GM23338 (cell line): Measurements from ENCODE around the gene SGCB. TPM values are rescaled to one million over a fixed set of nuclear protein-coding genes. Genes with fewer than 3 reads are reported as not detected.

Experiments
- ATAC-seq: fragments of 200-7000 bp; cut with Tn5 transposase; 3 replicates; pipeline ENCODE4 v1.9.1; 2020
- DNase-seq: peaks from one replicate; pipeline ENCODE4 v3.0.0-alpha.2; 2015; ENCODE audit warnings: low spot score
- H2AFZ ChIP-seq: fragments of 200-600 bp; sonication (generic); 2 replicates; pipeline ENCODE4 v1.8.0; 2016; ENCODE audit warnings: antibody characterized with exemption, mild to moderate bottlenecking, moderate library complexity
- H3F3A ChIP-seq: fragments of 200-600 bp; sonication (generic); replicated peaks from 2 replicates; pipeline ENCODE4 v1.8.0; 2017; ENCODE audit warnings: antibody characterized with exemption, mixed run types, low read depth
- H3K27ac ChIP-seq: fragments of 200-600 bp; sonication (generic); 2 replicates; pipeline ENCODE4 v1.6.1; 2016; ENCODE audit warnings: low read depth
- H3K27me3 ChIP-seq: fragments of 200-600 bp; sonication (generic); 2 replicates; pipeline ENCODE4 v1.8.0; 2016; ENCODE audit warnings: mild to moderate bottlenecking, mixed run types, moderate library complexity; ENCODE audit not compliant: insufficient read depth
- H3K36me3 ChIP-seq: fragments of 200-600 bp; sonication (generic); 2 replicates; pipeline ENCODE4 v1.8.0; 2016; ENCODE audit warnings: mild to moderate bottlenecking; ENCODE audit not compliant: insufficient read depth
- H3K4me1 ChIP-seq: fragments of 200-600 bp; sonication (generic); 2 replicates; pipeline ENCODE4 v1.8.0; 2016; ENCODE audit warnings: mild to moderate bottlenecking, moderate library complexity; ENCODE audit not compliant: insufficient read depth
- H3K4me2 ChIP-seq: fragments of 200-600 bp; sonication (generic); 2 replicates; pipeline ENCODE4 v1.7.1; 2017; ENCODE audit warnings: mixed run types
- H3K4me3 ChIP-seq: fragments of 200-600 bp; sonication (generic); 2 replicates; pipeline ENCODE4 v1.6.1; 2016; ENCODE audit warnings: mixed run types
- H3K79me2 ChIP-seq: fragments of 200-600 bp; sonication (generic); replicated peaks from 2 replicates; pipeline ENCODE4 v1.8.0; 2017; ENCODE audit warnings: mild to moderate bottlenecking; ENCODE audit not compliant: insufficient read depth
- H3K9me2 ChIP-seq: fragments of 200-600 bp; sonication (generic); 2 replicates; pipeline ENCODE4 v1.8.0; 2017; ENCODE audit not compliant: insufficient read depth
- H4K20me1 ChIP-seq: fragments of 200-600 bp; sonication (generic); replicated peaks from 2 replicates; pipeline ENCODE4 v1.8.0; 2017; ENCODE audit warnings: mild to moderate bottlenecking; ENCODE audit not compliant: insufficient read depth
- H3K27ac Mint-ChIP-seq: 2 replicates; pipeline ENCODE4 v1.8.0; 2020; ENCODE audit warnings: inconsistent platforms, mild to moderate bottlenecking, moderate library complexity, mixed read lengths
- H3K27me3 Mint-ChIP-seq: 3 replicates; pipeline ENCODE4 v1.8.0; 2022; ENCODE audit warnings: low read depth, mild to moderate bottlenecking, moderate library complexity, mixed read lengths, inconsistent platforms; ENCODE audit not compliant: insufficient read depth, poor library complexity
- H3K36me3 Mint-ChIP-seq: 3 replicates; pipeline ENCODE4 v1.8.0; 2021; ENCODE audit warnings: low read depth, mild to moderate bottlenecking, inconsistent platforms, moderate library complexity, mixed read lengths
- H3K4me1 Mint-ChIP-seq: 3 replicates; pipeline ENCODE4 v1.8.0; 2020; ENCODE audit warnings: mild to moderate bottlenecking, inconsistent platforms, mixed read lengths
- H3K4me3 Mint-ChIP-seq: 3 replicates; pipeline ENCODE4 v1.8.0; 2021; ENCODE audit warnings: moderate library complexity, mild to moderate bottlenecking, inconsistent platforms, mixed read lengths
- H3K9me3 Mint-ChIP-seq: 3 replicates; pipeline ENCODE4 v1.8.0; 2020; ENCODE audit warnings: moderate library complexity, mild to moderate bottlenecking, inconsistent platforms, mixed read lengths
- CREB1 ChIP-seq: fragments of 250-450 bp; sonication (Bioruptor Pico); IDR thresholded peaks from 2 replicates; pipeline ENCODE4 v1.5.0; 2020; ENCODE audit warnings: low read depth, mild to moderate bottlenecking, moderate library complexity
- ETS1 ChIP-seq: IDR thresholded peaks from 2 replicates; pipeline ENCODE4 v1.6.1; 2016; ENCODE audit warnings: antibody characterized with exemption
- EZH2phosphoT487 ChIP-seq: fragments of 200-600 bp; sonication (generic); IDR thresholded peaks from one replicate; pipeline ENCODE4 v1.8.1; 2018; ENCODE audit warnings: antibody characterized with exemption; ENCODE audit not compliant: unreplicated experiment
- NANOG ChIP-seq: IDR thresholded peaks from 2 replicates; pipeline ENCODE4 v1.6.1; 2016; ENCODE audit warnings: antibody characterized with exemption, borderline replicate concordance
- POLR2AphosphoS5 ChIP-seq: IDR thresholded peaks from 2 replicates; pipeline ENCODE4 v1.6.1; 2016; ENCODE audit warnings: antibody characterized with exemption, low read depth
- ZNF331 ChIP-seq: fragments of 250-450 bp; sonication (Bioruptor Pico); IDR thresholded peaks from 2 replicates; pipeline ENCODE4 v1.5.0; 2020; ENCODE audit warnings: low read depth, mild to moderate bottlenecking, moderate library complexity
- ZNF462 ChIP-seq: fragments of 250-450 bp; sonication (Bioruptor Pico); IDR thresholded peaks from 2 replicates; pipeline ENCODE4 v1.5.0; 2020; ENCODE audit warnings: mild to moderate bottlenecking, moderate library complexity
- polyA plus RNA-seq: library from polyadenylated mRNA; unstranded; fragments of >200 nt; fragmentation: Nextera tagmentation; extraction: Ambion mirVana; gene quantifications from 2 replicates; pipeline ENCODE4 v1.2.1, GENCODE V29; 2016
- total RNA-seq: library from RNA; depleted of rRNA; stranded (reverse); fragments of >200 nt; shearing (Covaris generic); gene quantifications from 2 replicates; pipeline ENCODE4 v1.2.3, GENCODE V29; 2014

SGCB gene
- total and polyA plus RNA-seq, 2 experiments from 2014 or later, result 11.8 to 19.6 TPM

DNA sequence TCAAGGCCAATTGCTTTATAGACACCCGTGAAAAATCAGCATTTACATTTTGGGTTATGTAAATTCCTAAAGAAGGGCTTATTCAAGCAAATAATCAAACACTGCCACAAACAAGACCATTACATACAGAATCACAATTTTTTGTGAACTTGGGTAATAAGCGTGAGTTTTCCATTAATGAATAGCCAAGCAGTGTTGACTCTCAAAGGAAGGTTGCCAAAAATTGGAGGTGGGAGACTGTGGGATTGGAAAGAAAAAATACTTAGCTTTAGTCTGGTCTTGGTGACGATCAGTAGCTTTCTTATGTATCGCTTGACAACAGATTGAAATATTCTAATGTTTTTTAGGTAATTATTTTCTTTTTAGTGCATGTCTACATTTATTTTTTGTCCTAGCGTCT, 38.8 kb downstream of the SGCB start:
- no peak for DNase-seq
- Mint-ChIP-seq H3K4me3 (no peak overlapping the region), H3K27me3 (peaks cover 3% of the 10 kb centered on the region), H3K9me3 (no peaks in the 10 kb centered on the region), H3K36me3 (no peaks in the 10 kb centered on the region), H3K27ac (no peak overlapping the region), H3K4me1 (peaks cover 16% of the 10 kb centered on the region)
- peaks cover 4% of the 10 kb centered on the region; the same call in 1 of the 2 replicates for H4K20me1 ChIP-seq
- no peak for ATAC-seq
- no peak for TF ChIP-seq EZH2phosphoT487
- no peak for TF ChIP-seq ZNF331 (CRISPR knock-in tag)
- TF ChIP-seq CREB1 (CRISPR knock-in tag), result no peak
- no peak for TF ChIP-seq NANOG
- TF ChIP-seq POLR2AphosphoS5, result no peak
- no peak for TF ChIP-seq ZNF462 (CRISPR knock-in tag)
- H3K27ac ChIP-seq, result no peak overlapping the region
- H3K27me3 ChIP-seq, result no peaks in the 10 kb centered on the region
- peak overlapping the region; percentile 66; the same call in 1 of the 2 replicates for H2AFZ ChIP-seq
- peaks cover 12% of the 10 kb centered on the region for H3K4me1 ChIP-seq
- H3K36me3 ChIP-seq, result no peaks in the 10 kb centered on the region
- peak overlapping the region; percentile 40; the same call in 1 of the 2 replicates for H3K4me2 ChIP-seq
- H3K9me2 ChIP-seq, result no peaks in the 10 kb centered on the region
- no peaks in the 10 kb centered on the region for H3K79me2 ChIP-seq
- H3K4me3 ChIP-seq, result no peak overlapping the region
- H3F3A ChIP-seq, result no peaks in the 10 kb centered on the region

- Mint-ChIP-seq H3K36me3 (no peaks in the 10 kb centered on the region), H3K4me1 (peaks cover 16% of the 10 kb centered on the region), H3K27ac (no peak overlapping the region), H3K9me3 (no peaks in the 10 kb centered on the region), H3K27me3 (peaks cover 3% of the 10 kb centered on the region), H3K4me3 (no peak overlapping the region)
- H3K27me3 ChIP-seq, result no peaks in the 10 kb centered on the region
- ATAC-seq (peak; percentile 80), DNase-seq (peak; percentile 35)
- no peak for TF ChIP-seq ETS1
- peak overlapping the region; percentile 40; the same call in 1 of the 2 replicates for H3K4me2 ChIP-seq
- H3F3A ChIP-seq, result no peaks in the 10 kb centered on the region
- H2AFZ ChIP-seq, result peak overlapping the region; percentile 66; the same call in 1 of the 2 replicates
- H3K79me2 ChIP-seq, result no peaks in the 10 kb centered on the region
- H3K4me1 ChIP-seq, result peaks cover 12% of the 10 kb centered on the region
- H3K27ac ChIP-seq, result no peak overlapping the region
- H3K4me3 ChIP-seq, result no peak overlapping the region
- H3K36me3 ChIP-seq, result no peaks in the 10 kb centered on the region
- H4K20me1 ChIP-seq, result peaks cover 4% of the 10 kb centered on the region; the same call in 1 of the 2 replicates
- no peaks in the 10 kb centered on the region for H3K9me2 ChIP-seq
Observed at GRCh38 chr4:51998837-51999236, 39.3 kb downstream of the SGCB start.
